ENCODE results near the gene ITIH3.

The ITIH3 gene

DNA sequence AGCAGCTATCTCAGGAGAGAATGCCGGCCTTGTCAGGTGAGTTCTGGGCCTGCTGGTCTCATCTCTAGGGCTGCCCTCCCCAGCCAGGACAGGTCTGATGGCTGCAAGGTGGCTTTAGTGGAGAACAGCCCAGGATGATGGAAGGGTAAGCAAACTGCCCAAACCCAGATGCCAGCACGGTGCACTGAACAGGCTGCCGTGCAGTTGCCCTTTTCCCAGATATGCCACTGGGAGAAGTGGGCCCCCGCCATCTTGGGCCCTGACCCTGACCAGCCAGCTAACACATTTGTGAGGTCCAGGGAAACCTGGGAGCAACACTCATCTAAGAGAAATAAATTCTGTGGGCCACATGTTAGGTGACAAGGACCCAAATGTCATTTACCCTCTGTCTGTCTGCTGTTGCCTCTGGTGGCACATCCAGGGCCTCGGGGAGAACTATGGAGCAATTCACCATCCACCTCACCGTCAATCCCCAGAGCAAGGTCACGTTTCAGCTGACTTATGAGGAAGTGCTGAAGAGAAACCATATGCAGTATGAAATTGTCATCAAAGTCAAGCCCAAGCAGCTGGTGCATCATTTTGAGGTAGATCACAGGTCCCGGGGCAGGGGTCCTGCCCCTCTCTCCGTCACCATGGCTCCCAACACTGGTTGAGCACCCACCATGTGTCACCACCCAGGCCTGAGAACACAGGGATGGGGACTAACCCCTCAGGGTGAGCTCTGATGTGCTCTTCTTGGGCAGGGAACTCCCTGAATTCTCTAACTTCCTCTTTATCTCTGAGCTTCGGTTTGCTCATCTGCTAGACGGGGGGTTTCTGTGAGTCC lies 15.4 kb upstream of the ITIH3 start:
- Histone ChIP-seq H3K27me3 (ENCODE audit: insufficient read depth, low read depth) (no peaks in the 10 kb centered on the region), H3K4me2 (no peak overlapping the region), H4K20me1 (ENCODE audit: insufficient read depth) (no peaks in the 10 kb centered on the region), H3K36me3 (ENCODE audit: insufficient read depth) (no peaks in the 10 kb centered on the region), H3K4me3 (IDR thresholded peaks at IDR 0.05; ENCODE audit: insufficient read depth, low read depth, low read length) (no peak overlapping the region), H2AFZ (ENCODE audit: low read depth) (no peak overlapping the region), H3K9ac (no peak overlapping the region), H3K27ac (no peak overlapping the region), H3K4me1 (ENCODE audit: low read depth, poor library complexity, severe bottlenecking) (no peaks in the 10 kb centered on the region), H3K79me2 (ENCODE audit: insufficient read depth, low read depth) (no peaks in the 10 kb centered on the region)
- no peak for TF ChIP-seq CTCF (conservative IDR thresholded peaks at IDR 0.05; ENCODE audit: low read depth, low read length)

DNA sequence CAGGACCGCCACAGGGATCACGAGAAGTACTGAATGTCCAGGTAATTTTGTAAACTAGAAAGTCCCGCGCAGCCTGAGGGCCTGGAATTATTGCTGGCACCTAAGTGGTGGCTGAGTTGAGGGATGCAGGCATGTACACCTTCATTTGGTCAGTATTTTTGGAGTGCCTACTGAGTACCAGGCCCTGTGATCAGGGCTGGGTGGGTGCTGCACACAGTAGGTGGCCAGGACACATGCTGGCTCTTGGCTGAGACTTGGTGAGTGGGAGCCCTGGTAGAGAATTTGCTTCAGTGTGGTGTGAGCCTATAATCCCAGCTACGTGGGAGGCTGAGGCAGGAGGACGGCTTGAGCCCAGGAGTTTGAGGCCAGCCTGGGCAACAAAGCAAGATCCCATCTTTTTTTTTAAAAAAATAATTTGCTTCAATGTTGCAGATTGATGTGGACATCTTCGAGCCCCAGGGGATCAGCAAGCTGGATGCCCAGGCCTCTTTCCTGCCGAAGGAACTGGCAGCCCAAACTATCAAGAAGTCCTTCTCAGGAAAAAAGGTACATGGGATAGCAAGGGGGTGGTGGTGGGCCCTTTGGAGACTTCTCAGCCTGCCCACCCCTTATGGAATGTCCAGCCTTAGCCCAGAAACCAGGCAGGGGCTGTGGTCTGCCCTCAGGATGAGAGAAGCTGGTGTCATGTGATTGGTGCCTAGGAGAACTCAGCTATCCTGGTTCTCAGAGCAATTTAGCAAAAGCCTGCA lies 14.6 kb upstream of the ITIH3 start:
- no peaks in the 10 kb centered on the region for H4K20me1 ChIP-seq (ENCODE audit: insufficient read depth)
- no peaks in the 10 kb centered on the region for H3K36me3 ChIP-seq (ENCODE audit: insufficient read depth)
- no peak overlapping the region for H3K9ac ChIP-seq
- TF ChIP-seq CTCF (conservative IDR thresholded peaks at IDR 0.05; ENCODE audit: low read depth, low read length): no peak
- H3K4me1 ChIP-seq (ENCODE audit: low read depth, poor library complexity, severe bottlenecking): no peaks in the 10 kb centered on the region
- no peak overlapping the region for H3K4me3 ChIP-seq (IDR thresholded peaks at IDR 0.05; ENCODE audit: insufficient read depth, low read depth, low read length)
- H3K27ac ChIP-seq: no peak overlapping the region
- no peaks in the 10 kb centered on the region for H3K27me3 ChIP-seq (ENCODE audit: insufficient read depth, low read depth)
- no peak overlapping the region for H3K4me2 ChIP-seq
- H3K79me2 ChIP-seq (ENCODE audit: insufficient read depth, low read depth): no peaks in the 10 kb centered on the region
- H2AFZ ChIP-seq (ENCODE audit: low read depth): no peak overlapping the region

DNA sequence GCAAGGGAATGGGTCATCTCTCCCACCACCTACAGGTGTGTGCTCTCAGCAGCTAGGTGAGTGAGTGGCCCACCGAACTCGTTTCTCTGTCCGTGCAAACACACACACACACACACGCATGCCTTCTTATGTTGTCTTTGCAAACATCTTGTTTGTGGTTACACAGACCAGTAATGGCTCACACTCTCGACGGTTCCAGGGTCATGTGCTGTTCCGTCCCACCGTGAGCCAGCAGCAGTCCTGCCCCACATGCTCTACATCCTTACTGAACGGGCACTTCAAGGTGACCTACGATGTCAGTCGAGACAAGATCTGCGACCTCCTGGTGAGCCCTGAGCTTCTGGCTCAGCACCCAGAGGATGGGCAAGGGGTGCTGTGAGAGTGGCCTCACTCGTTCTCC lies 12.9 kb upstream of the ITIH3 start:
- Histone ChIP-seq H2AFZ (ENCODE audit: low read depth) (no peak overlapping the region), H3K27me3 (ENCODE audit: insufficient read depth, low read depth) (no peaks in the 10 kb centered on the region), H3K4me2 (no peak overlapping the region), H3K9ac (no peak overlapping the region), H3K27ac (no peak overlapping the region), H3K36me3 (ENCODE audit: insufficient read depth) (no peaks in the 10 kb centered on the region), H3K79me2 (ENCODE audit: insufficient read depth, low read depth) (no peaks in the 10 kb centered on the region), H3K4me1 (ENCODE audit: low read depth, poor library complexity, severe bottlenecking) (no peaks in the 10 kb centered on the region), H4K20me1 (ENCODE audit: insufficient read depth) (no peaks in the 10 kb centered on the region), H3K4me3 (IDR thresholded peaks at IDR 0.05; ENCODE audit: insufficient read depth, low read depth, low read length) (no peak overlapping the region)
- TF ChIP-seq CTCF (conservative IDR thresholded peaks at IDR 0.05; ENCODE audit: low read depth, low read length): no peak

DNA sequence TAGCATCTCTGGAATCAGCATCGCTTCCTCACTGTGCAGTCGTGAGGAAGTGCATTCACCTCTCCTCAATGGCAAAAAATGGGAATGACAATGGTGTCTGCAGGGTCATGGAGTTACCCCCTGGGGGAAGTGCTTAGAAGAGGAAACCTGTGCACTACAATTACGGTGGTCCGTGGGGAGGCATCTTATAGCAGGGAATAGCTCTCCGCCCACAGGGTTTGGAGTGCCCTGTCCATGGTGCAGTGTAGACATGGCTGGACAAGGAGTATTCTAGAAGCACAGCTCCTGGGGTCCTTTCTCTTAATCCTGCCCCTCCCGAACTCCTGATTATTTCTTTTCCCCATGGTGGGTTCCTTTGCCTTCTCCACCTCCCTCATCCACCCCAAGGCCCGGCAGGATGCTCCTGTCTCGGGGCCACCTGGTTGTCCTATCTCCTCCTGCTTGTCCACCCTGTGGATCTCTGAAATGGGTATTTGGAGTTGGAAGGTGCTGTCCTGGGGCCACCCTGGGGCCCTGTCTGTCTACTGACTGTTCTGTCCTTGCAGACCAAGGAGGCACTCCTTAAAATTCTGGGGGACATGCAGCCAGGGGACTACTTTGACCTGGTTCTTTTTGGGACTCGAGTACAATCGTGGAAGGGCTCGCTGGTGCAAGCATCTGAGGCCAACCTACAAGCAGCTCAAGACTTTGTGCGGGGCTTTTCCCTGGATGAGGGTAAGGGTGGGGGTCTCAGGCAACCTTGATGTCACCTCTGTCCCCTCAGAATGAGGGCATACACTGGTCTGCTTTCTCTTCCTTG lies 12.0 kb upstream of the ITIH3 start:
- H3K79me2 ChIP-seq (ENCODE audit: insufficient read depth, low read depth): no peaks in the 10 kb centered on the region
- no peak overlapping the region for H3K4me3 ChIP-seq (IDR thresholded peaks at IDR 0.05; ENCODE audit: insufficient read depth, low read depth, low read length)
- H3K36me3 ChIP-seq (ENCODE audit: insufficient read depth): no peaks in the 10 kb centered on the region
- H3K4me1 ChIP-seq (ENCODE audit: low read depth, poor library complexity, severe bottlenecking): no peaks in the 10 kb centered on the region
- H4K20me1 ChIP-seq (ENCODE audit: insufficient read depth): no peaks in the 10 kb centered on the region
- TF ChIP-seq CTCF (conservative IDR thresholded peaks at IDR 0.05; ENCODE audit: low read depth, low read length): no peak
- H2AFZ ChIP-seq (ENCODE audit: low read depth): no peak overlapping the region
- no peak overlapping the region for H3K9ac ChIP-seq
- no peaks in the 10 kb centered on the region for H3K27me3 ChIP-seq (ENCODE audit: insufficient read depth, low read depth)
- H3K27ac ChIP-seq: no peak overlapping the region
- no peak overlapping the region for H3K4me2 ChIP-seq
